Ovary (tissue), 3 donors: ENCODE results near the gene CA10.

ENCODE experiments used
- CTCF ChIP-seq, 3 donors: fragments of 450-650 bp in 2 of 3; fragments of 200-600 bp in 1 of 3; IDR thresholded peaks; one replicate each; pipeline versions ENCODE4 v1.5.1 to v1.8.0; 2016 to 2022; ENCODE audit warnings: antibody characterized with exemption in 3 of 3, mild to moderate bottlenecking in 1 of 3
- EP300 ChIP-seq: sonication (generic); formaldehyde crosslinking; IDR thresholded peaks from one replicate; pipeline ENCODE4 v1.6.1; 2017; ENCODE audit warnings: antibody characterized with exemption
- POLR2A ChIP-seq: fragments of 450-650 bp; IDR thresholded peaks from one replicate; pipeline ENCODE4 v1.6.1; 2017; ENCODE audit warnings: antibody characterized with exemption, mild to moderate bottlenecking, moderate library complexity
- donor health status: DM: no; HTN: no; CAD: no.

- no peak for TF ChIP-seq EP300
- no peak for TF ChIP-seq CTCF (IDR thresholded peaks at IDR 0.05)
- no peak for TF ChIP-seq POLR2A
These were observed 344.0 kb downstream of the CA10 start for GRCh38 chr17:51814521-51814920.
